ENCODE data around the gene SULT2B1.

- TF ChIP-seq ZNF302 (CRISPR knock-in tag; IDR thresholded peaks at IDR 0.05) (no peak), CTCF (IDR thresholded peaks at IDR 0.05) (no peak), POLR2A (IDR thresholded peaks at IDR 0.05; ENCODE audit: low read length) (no peak), RAD21 (conservative IDR thresholded peaks at IDR 0.05 in 1 of 2, IDR thresholded peaks at IDR 0.05 in 1 of 2) (no peak)
These were observed 82.0 kb downstream of the SULT2B1 start for GRCh38 chr19:48634036-48634342.

All from A549 (cell line).